ENCODE results near the gene MLLT10.

MLLT10 gene

DNA sequence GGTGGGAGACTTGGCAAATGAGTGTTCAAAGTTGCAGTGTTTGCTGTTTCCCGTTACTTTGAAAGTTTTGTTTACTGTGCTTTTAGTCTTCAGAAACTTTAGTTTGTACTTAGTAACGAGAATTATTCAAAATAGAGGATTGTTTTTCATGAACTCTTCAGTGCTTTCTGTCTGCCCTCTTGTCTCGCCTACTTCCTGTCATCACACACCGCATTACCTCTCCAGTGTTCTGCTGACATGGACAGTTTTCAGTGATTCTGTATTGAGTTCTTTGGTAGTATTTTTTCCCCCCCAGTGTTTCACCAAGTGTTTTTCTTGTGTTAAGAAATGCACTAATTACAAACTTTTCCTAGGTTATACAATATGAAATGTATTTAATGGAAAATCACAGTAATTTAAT is 207.0 kb downstream of the MLLT10 start:
- no peak for DNase-seq (ENCODE audit: low spot score)

DNA sequence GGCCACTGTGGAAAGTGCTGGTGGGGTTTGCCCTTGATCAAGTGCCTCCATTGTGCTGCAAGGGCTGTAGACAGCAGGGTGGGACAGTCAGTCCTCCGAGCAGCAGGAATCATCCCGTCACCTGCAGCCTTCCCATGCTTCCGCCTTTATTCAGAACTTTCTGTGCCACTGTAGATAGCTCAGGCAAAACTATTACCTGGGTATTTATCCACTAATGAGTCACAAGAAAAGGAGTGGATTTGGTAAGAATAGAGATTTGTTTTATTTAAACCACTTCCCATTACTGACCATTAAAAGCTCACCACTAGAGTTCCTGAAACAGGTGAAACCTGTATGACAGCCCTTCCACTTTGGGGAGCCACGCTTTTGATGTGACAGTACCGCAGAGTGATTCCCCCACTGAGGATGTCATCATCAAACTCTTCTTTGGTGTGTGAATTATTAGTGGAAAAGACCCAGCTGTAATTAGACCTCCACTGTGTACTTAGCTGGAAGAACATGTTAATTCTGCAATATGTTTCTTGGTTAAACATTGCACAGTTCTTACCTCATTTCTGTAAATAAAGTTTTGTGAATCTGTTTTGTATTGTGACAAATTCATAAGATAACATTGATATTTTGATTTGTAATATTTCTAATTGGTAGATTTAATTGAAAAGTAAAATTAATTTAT is 208.8 kb downstream of the MLLT10 start:
- no peak for DNase-seq (ENCODE audit: low spot score)

DNA sequence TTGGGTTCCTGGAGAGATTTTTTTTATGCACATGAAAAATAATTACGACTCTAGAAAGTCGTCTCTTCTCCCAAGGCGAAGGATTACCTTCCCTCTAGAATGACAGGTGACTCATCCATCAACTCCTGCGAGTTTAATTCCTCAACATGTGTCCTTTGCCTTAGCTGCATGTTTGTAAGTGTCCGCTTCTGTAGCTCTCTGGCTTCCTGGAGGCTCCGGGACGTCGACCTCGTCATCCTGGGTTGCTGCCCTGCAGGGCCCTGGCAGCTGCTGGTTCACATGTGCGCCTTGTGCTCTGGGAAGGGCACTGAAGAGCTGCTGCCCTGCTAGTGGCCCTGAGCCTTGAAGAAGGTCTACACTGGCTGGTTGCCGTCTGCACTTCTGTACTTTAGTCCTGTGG is 210.2 kb downstream of the MLLT10 start:
- no peak for DNase-seq (ENCODE audit: low spot score)

- no peak for DNase-seq (ENCODE audit: low spot score)
These were observed 212.1 kb downstream of the MLLT10 start for GRCh38 chr10:21746118-21746517.

GRCh38 chr10:21747809-21748208 is 213.8 kb downstream of the MLLT10 start:
- DNase-seq (ENCODE audit: low spot score), result no peak

DNA sequence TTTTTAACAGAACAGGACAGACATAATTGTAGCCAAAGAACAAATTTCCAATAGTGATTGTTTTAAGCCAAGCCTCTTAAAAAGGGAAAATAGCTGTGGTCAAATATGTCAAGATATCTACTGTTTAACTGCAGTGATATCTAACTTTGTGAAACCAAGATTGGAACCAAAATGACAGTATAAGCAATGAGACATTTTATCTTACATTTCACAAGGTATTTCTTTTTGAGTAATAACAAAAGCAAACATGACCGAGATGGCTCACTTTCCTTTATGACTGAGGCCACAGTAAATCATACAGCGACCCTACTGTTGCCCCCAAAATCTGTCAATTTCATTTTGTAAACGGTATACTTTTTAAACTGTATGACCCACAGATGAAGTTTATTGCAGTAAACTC is 215.8 kb downstream of the MLLT10 start:
- DNase-seq (ENCODE audit: low spot score), result no peak

GRCh38 chr10:21750424-21750823 is 216.4 kb downstream of the MLLT10 start:
- DNase-seq (ENCODE audit: low spot score), result no peak

- no peak for DNase-seq (ENCODE audit: low spot score)
These were observed 217.6 kb downstream of the MLLT10 start for GRCh38 chr10:21751341-21752310.

GRCh38 chr10:21753497-21754270 is 219.7 kb downstream of the MLLT10 start:
- DNase-seq (ENCODE audit: low spot score), result no peak

DNA sequence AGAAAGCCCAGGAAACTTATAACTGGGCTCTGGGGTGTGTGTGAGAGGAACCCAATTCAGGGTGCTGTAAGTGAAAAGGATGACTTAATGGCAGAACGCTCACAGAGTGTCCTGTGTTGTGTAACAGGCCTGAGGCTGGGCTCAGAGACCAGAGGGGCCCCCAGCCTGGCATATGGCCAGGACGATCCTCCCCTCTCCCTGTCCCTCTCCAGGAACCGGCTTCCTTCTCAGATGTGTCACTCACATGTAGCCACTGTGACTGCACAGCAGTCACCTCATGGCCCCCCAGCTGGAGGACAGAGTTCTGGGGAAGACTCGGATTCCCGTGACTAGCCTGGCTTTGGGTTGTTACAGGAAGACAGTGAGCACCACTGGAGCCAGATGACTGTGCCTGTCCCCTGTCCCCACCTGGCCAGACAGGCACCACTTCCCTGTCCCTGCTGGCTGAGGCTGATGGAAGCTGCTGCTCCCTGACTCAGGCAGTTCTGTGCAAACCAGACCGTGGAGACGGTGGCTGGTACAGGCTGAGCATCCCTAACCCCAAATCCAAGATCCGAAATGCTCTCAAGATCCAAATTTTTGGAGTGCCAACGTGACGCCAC is 220.5 kb downstream of the MLLT10 start:
- DNase-seq (ENCODE audit: low spot score), result no peak

- no peak for DNase-seq (ENCODE audit: low spot score)
These were observed 222.7 kb downstream of the MLLT10 start for GRCh38 chr10:21756707-21757106.

DNA sequence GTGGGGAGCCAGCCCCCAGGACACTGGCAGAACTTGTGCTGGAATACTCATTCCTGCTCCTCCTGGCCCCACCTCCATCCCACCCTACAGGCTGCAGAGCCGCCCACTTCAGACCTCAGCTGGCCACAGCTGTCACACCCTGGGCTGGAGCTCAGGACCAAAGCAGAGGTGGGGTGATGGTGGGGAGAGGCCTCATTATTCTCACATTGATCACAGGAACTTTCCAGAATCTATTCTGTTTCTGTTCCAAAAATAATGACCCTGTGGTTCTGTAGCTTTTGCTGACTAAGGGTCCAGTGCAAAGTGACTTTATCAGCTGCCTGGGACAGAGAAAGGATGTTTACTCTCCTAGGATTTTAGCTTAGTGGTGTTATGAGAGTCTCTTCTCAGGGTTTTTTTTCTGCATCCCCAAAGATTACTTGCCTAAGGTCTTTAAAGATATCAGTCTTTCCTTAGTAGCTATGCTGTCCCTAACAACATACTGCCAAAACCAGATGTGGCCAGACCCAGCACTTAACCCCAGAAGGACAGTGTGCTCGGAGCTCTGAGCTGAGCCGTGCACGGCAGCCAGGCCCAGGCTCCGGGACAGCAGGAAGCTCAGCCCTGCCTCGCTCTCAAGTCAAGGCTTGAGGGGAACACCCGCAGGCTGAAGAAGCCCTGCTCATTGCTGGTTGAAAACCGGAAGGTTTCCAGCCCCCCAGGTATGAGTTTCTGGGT is 223.3 kb downstream of the MLLT10 start:
- DNase-seq (ENCODE audit: low spot score), result no peak

DNA sequence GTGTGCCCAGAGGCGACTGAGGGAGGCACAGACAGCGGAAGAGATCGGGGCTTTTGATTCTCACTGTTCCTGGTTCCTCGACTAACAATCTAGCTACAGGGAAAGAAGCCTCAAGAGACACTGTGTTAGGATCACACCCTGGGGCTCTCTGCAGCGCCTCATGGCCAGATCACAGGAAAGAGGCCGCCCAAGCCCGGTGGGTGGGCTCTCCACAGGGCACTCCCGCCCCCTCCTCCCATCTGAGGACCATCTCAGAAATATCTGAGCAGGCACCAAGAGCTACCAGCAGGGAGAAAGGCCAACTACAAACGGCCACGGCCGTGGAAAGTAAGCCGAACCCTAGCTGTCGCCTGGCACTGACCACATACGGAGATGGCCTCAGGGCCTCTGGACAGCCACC is 224.2 kb downstream of the MLLT10 start:
- DNase-seq (ENCODE audit: low spot score), result no peak

DNA sequence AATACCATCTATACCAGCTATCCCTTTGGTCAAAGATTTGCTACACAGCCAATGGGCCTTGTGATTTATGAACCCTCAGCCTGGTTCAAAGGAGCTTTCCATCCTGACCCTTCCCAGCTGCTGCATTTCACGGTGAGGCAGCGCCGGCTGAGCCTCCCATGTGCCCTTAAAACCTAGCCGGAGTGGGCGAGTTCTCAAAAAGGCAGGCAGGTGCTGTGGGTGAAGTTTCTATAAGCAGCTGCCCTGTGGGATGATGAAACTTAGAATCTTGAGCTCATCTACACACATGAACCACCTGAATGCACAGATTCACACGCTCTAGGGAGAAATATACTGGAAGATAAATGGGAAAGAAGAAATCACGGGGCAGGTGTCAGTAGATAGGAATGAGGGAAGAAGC is 224.7 kb downstream of the MLLT10 start:
- DNase-seq (ENCODE audit: low spot score), result no peak

- DNase-seq (ENCODE audit: low spot score), result no peak
These were observed 225.2 kb downstream of the MLLT10 start for GRCh38 chr10:21759232-21759631.

- DNase-seq (ENCODE audit: low spot score), result no peak
These were observed 226.3 kb downstream of the MLLT10 start for GRCh38 chr10:21760332-21760731.

DNA sequence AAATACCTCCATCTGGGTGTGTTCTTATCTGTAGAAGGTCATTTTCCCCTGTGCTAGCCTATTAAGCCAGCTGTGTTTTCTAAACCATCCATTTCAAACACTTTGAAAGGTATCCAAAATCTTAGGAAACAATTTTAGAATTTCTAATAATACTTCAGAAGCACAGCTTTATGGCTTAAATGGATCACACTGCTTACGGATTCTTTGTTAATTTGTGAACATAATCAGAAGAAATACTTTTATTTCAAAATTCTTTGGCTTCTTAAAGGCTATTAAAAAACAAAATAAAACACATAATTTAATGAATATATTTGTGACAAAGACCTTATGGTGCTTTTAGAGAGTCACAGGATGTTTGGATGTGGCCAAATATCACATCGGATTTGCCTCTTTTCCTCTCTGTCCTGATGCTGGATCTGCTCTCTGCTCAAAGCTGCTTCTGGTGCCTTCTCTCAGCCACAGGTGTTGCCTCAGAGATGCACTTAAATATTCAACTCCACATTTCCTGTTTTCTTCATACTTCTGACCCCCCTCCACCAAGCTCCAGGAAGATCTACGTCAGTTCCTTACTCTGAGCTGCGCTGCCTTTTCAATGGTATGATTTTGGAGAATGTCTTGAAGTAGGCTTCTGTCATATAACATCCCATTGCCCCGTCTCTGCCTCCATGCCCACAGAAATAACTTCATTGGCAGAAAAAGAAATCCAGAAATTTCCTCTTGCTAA is 230.6 kb downstream of the MLLT10 start:
- DNase-seq (ENCODE audit: low spot score), result no peak

DNA sequence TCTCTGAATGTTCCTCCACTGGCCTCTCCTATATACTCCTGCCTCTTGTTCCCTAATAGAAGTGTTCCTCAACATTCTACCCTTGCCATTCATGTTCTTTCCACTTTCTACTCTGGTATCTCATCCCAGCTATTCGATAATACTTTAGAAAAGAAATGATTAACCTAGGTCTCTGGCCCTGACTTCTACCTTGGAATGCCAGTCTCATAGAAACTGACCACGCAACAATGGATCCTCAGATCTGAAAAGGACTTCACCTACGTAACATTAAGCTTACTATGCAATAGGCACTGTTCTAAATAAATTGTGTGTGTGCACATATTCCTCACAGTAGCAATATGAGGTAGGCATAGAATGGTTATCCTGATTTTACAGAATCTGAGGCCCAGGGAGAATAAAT is 235.0 kb downstream of the MLLT10 start:
- DNase-seq (ENCODE audit: low spot score), result no peak

DNA sequence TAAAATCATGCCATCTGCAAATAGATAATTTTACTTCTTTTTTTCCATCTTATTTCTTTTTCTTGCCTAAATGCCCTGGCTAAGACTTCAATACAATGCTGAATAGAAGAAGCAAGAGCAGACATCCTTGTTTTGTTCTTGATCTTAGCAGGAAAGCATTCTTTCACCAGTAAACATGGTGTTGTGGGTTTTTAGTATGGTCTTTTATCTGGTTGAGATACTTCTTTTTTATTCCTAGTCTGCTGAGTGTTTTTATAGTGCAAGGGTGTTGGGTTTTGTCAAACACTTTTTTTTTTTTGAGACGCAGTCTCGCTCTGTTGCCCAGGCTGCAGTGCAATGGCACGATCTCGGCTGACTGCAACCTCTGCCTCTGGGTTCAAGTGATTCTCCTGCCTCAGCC is 237.2 kb downstream of the MLLT10 start:
- DNase-seq (ENCODE audit: low spot score), result no peak

GRCh38 chr10:21776883-21777282 is 242.9 kb downstream of the MLLT10 start:
- no peak for DNase-seq (ENCODE audit: low spot score)

DNA sequence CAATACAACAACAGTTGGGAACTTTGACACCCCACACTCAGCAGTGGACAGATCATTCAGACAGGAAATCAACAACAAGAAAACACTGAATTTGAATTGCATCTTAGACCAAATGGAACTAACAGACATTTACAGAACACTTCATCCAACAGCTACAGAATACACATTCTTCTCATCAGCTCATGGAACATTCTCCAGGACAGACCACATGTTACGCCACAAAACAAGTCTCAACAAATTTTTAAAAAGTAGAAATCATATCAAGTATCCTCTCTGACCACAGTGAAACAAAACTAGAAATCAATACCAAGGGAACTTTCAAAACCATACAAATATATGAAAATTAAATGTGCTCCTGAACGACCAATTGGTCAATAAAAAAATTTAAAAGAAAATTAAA is 257.2 kb downstream of the MLLT10 start:
- no peak for DNase-seq (ENCODE audit: low spot score)
